ENCODE data around the gene MYBPC2. TPM values are rescaled to one million over a fixed set of nuclear protein-coding genes. Genes with fewer than 3 reads are reported as not detected.

The MYBPC2 gene
- total RNA-seq, 1 experiment from 2014 or later: 0.18 TPM

DNA sequence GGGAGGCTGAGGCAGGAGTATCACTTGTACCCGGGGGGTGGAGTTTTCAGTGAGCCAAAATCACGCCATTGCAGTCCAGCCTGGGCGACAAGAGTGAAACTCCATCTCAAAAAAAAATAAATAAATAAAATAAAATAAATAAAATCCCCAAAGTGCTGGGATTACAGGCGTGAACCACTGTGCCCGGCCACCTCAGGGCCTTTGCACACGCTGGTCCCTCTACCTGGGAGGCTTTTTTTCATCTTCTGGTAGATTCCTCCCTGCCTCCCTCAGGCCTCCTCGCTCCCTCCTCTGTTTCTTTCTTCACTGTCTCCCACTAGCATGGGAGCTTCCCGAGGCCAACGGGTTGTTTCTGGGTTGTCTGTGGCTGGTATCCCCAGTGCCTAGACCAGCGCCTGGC lies 15.1 kb downstream of the MYBPC2 start:
- BruUV-seq (replicated peaks): no TSS peak
- Histone ChIP-seq H3K4me1 (ENCODE audit: control insufficient read depth, insufficient read depth, low read length) (no peaks in the 10 kb centered on the region), H3K4me3 (ENCODE audit: low read depth in 2 of 2, low read length in 2 of 2) (no peak overlapping the region), H3K27me3 (ENCODE audit: control insufficient read depth, insufficient read depth, low read length) (no peaks in the 10 kb centered on the region), H3K36me3 (ENCODE audit: control insufficient read depth, insufficient read depth, low read length) (no peaks in the 10 kb centered on the region), H3K27ac (ENCODE audit: low read length) (no peak overlapping the region), H3K9me3 (ENCODE audit: control insufficient read depth, insufficient read depth, low read depth, low read length) (no peaks in the 10 kb centered on the region)
- DNase-seq (ENCODE audit: low read depth, low spot score) (no peak), ATAC-seq (no peak)
- ChIA-PET CTCF (no interaction called here), POLR2A (no interaction called here)
- intact Hi-C loops (cut with micrococcal nuclease; ENCODE audit: unreplicated experiment): no loop called here
- in situ Hi-C loops (cut with HindIII; ENCODE audit: low pct_unique_long_range_greater_than_20kb, low sequenced_read_pairs): no loop called here
- TF ChIP-seq, protein P1, sequence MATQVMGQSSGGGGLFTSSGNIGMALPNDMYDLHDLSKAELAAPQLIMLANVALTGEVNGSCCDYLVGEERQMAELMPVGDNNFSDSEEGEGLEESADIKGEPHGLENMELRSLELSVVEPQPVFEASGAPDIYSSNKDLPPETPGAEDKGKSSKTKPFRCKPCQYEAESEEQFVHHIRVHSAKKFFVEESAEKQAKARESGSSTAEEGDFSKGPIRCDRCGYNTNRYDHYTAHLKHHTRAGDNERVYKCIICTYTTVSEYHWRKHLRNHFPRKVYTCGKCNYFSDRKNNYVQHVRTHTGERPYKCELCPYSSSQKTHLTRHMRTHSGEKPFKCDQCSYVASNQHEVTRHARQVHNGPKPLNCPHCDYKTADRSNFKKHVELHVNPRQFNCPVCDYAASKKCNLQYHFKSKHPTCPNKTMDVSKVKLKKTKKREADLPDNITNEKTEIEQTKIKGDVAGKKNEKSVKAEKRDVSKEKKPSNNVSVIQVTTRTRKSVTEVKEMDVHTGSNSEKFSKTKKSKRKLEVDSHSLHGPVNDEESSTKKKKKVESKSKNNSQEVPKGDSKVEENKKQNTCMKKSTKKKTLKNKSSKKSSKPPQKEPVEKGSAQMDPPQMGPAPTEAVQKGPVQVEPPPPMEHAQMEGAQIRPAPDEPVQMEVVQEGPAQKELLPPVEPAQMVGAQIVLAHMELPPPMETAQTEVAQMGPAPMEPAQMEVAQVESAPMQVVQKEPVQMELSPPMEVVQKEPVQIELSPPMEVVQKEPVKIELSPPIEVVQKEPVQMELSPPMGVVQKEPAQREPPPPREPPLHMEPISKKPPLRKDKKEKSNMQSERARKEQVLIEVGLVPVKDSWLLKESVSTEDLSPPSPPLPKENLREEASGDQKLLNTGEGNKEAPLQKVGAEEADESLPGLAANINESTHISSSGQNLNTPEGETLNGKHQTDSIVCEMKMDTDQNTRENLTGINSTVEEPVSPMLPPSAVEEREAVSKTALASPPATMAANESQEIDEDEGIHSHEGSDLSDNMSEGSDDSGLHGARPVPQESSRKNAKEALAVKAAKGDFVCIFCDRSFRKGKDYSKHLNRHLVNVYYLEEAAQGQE (IDR thresholded peaks at IDR 0.05; ENCODE audit: insufficient read depth in 1 of 2, low read depth in 2 of 2, low read length in 1 of 2): no peak
- TF ChIP-seq, protein P2, sequence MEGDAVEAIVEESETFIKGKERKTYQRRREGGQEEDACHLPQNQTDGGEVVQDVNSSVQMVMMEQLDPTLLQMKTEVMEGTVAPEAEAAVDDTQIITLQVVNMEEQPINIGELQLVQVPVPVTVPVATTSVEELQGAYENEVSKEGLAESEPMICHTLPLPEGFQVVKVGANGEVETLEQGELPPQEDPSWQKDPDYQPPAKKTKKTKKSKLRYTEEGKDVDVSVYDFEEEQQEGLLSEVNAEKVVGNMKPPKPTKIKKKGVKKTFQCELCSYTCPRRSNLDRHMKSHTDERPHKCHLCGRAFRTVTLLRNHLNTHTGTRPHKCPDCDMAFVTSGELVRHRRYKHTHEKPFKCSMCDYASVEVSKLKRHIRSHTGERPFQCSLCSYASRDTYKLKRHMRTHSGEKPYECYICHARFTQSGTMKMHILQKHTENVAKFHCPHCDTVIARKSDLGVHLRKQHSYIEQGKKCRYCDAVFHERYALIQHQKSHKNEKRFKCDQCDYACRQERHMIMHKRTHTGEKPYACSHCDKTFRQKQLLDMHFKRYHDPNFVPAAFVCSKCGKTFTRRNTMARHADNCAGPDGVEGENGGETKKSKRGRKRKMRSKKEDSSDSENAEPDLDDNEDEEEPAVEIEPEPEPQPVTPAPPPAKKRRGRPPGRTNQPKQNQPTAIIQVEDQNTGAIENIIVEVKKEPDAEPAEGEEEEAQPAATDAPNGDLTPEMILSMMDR (IDR thresholded peaks at IDR 0.05): no peak
- TF ChIP-seq POLR2AphosphoS5 (IDR thresholded peaks at IDR 0.05; ENCODE audit: low read depth, low read length): no peak
- no peak for TF ChIP-seq TCF7L2 (IDR thresholded peaks at IDR 0.05; ENCODE audit: low read depth, low read length)
- no peak for TF ChIP-seq SIN3A (IDR thresholded peaks at IDR 0.05; ENCODE audit: borderline replicate concordance, insufficient read depth, low read depth, low read length)

DNA sequence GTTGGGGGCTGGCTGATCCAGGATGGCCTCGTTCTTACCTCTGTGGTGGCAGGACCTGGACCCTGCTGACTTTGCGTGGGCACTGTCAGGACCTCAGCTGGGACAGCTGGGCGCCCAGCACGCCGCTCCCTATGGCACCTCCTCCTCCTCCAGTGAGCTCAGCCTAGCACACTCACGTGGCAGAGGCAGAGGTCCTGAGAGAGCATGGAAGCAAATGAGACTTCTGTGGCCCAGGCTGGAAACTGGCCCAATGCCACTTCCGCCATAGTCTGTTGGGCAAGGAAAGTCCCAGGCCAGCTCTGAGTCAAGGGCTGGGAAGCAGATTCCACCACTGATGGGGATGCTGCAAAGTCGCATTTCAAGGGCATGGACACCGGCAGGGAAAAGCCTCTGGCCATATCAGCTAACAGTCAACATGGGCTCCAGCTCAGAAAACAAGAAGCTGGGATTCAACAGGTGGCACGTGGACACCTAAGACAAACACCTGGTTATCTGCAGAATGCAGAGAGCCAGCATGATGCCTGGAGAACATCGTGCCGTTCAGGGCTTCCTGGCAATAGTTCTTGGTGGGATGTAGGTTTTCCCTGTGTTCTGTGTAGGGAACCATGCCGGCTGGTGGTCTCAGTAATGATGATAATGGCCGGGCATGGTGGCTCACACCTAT lies 16.7 kb downstream of the MYBPC2 start:
- no TSS peak for BruUV-seq (replicated peaks)
- CTCF ChIA-PET: no interaction called here
- Histone ChIP-seq H3K27me3 (ENCODE audit: control insufficient read depth, insufficient read depth, low read length) (no peaks in the 10 kb centered on the region), H3K4me1 (ENCODE audit: control insufficient read depth, insufficient read depth, low read length) (no peaks in the 10 kb centered on the region), H3K36me3 (ENCODE audit: control insufficient read depth, insufficient read depth, low read length) (no peaks in the 10 kb centered on the region), H3K27ac (ENCODE audit: low read length) (no peak overlapping the region), H3K4me3 (ENCODE audit: low read depth in 2 of 2, low read length in 2 of 2) (no peak overlapping the region), H3K9me3 (ENCODE audit: control insufficient read depth, insufficient read depth, low read depth, low read length) (no peaks in the 10 kb centered on the region)
- TF ChIP-seq, protein P1 (IDR thresholded peaks at IDR 0.05; ENCODE audit: insufficient read depth in 1 of 2, low read depth in 2 of 2, low read length in 1 of 2): no peak
- no peak for TF ChIP-seq POLR2AphosphoS5 (IDR thresholded peaks at IDR 0.05; ENCODE audit: low read depth, low read length)
- no peak for TF ChIP-seq TCF7L2 (IDR thresholded peaks at IDR 0.05; ENCODE audit: low read depth, low read length)
- TF ChIP-seq, protein P2 (IDR thresholded peaks at IDR 0.05): no peak
- TF ChIP-seq SIN3A (IDR thresholded peaks at IDR 0.05; ENCODE audit: borderline replicate concordance, insufficient read depth, low read depth, low read length): no peak
- in situ Hi-C loops (cut with HindIII; ENCODE audit: low pct_unique_long_range_greater_than_20kb, low sequenced_read_pairs) (no loop called here), intact Hi-C loops (cut with micrococcal nuclease; ENCODE audit: unreplicated experiment) (no loop called here)
- ATAC-seq: no peak
- POLR2A ChIA-PET: no interaction called here
- DNase-seq (ENCODE audit: low read depth, low spot score): no peak
